Neural crest cell (in vitro differentiated cells): Measurements from ENCODE around the gene CPVL. TPM values are rescaled to one million over a fixed set of nuclear protein-coding genes. Genes with fewer than 3 reads are reported as not detected.
A peak's percentile ranks its signal among the peaks of the same experiment; 100 is the strongest.

ENCODE experiments used
- DNase-seq: peaks from one replicate; pipeline ENCODE4 v3.0.0; 2021; ENCODE audit warnings: low read depth, mixed read lengths, low spot score
- H3K27ac Mint-ChIP-seq: one replicate; pipeline ENCODE4 v1.8.0; 2021; ENCODE audit warnings: mild to moderate bottlenecking, mixed read lengths; ENCODE audit not compliant: unreplicated experiment
- H3K27me3 Mint-ChIP-seq: 2 replicates; pipeline ENCODE4 v1.8.0; 2021; ENCODE audit warnings: low read depth, mild to moderate bottlenecking, mixed read lengths
- H3K36me3 Mint-ChIP-seq: 2 replicates; pipeline ENCODE4 v1.8.0; 2021; ENCODE audit warnings: low read depth, mild to moderate bottlenecking, mixed read lengths
- H3K4me1 Mint-ChIP-seq: 2 replicates; pipeline ENCODE4 v1.8.0; 2021; ENCODE audit warnings: mixed read lengths
- H3K4me3 Mint-ChIP-seq: one replicate; pipeline ENCODE4 v1.8.0; 2021; ENCODE audit warnings: mild to moderate bottlenecking, mixed read lengths
- H3K9me3 Mint-ChIP-seq: 2 replicates; pipeline ENCODE4 v1.8.0; 2021; ENCODE audit warnings: mixed read lengths
- total RNA-seq: library from RNA; stranded (reverse); gene quantifications from 2 replicates; pipeline ENCODE4 v1.2.1, GENCODE V29; 2021
- TF ChIP-seq, protein P1 (sequence below): fragments of 200-600 bp; sonication (generic); conservative IDR thresholded peaks from 2 replicates; pipeline ENCODE4 v1.5.0; 2021; ENCODE audit warnings: antibody characterized with exemption, mild to moderate bottlenecking

CPVL gene
- total RNA-seq, 1 donor from 2014 or later, result 31.3 TPM

DNA sequence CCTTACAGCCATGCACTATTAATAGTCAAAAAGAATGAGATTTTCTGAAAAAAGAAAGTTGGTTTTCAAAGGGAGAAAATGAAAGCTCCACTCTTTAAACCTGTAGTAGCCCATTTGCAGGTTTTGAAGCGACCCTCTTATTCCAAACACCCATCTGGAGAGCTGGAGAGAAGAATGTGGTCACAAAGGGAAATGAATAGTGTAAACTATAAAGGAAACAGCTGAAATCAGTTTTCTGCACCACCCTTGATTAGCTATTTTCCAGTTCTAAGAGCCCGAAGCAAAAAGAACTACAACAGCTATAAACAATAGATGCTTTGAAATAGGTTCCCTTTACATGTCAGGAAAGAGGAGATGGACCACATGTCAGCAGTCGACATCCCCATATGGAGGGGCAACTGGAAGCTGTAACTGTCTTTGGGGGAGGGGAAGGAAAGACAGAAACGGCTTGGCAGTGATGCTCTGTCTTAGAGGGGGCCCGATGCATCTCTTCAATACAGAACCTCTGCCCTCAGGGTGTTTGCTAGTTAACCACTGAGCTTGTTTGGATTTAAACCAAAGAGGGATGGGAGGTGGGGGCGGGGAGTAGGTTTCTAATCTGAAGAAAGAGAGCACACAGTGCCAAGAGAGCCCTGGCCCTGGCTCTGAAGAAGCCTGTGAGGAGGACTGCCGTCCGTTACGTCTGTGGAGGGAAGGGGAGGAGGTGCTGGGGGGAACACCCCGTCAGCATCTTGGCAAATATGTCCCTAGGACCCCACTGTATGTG, 55.3 kb downstream of the CPVL start:
- no peaks in the 10 kb centered on the region for H3K9me3 Mint-ChIP-seq
- no peaks in the 10 kb centered on the region for H3K27me3 Mint-ChIP-seq
- peaks cover 2% of the 10 kb centered on the region for H3K36me3 Mint-ChIP-seq
- H3K4me1 Mint-ChIP-seq, result peaks cover 58% of the 10 kb centered on the region
- TF ChIP-seq, protein P1, sequence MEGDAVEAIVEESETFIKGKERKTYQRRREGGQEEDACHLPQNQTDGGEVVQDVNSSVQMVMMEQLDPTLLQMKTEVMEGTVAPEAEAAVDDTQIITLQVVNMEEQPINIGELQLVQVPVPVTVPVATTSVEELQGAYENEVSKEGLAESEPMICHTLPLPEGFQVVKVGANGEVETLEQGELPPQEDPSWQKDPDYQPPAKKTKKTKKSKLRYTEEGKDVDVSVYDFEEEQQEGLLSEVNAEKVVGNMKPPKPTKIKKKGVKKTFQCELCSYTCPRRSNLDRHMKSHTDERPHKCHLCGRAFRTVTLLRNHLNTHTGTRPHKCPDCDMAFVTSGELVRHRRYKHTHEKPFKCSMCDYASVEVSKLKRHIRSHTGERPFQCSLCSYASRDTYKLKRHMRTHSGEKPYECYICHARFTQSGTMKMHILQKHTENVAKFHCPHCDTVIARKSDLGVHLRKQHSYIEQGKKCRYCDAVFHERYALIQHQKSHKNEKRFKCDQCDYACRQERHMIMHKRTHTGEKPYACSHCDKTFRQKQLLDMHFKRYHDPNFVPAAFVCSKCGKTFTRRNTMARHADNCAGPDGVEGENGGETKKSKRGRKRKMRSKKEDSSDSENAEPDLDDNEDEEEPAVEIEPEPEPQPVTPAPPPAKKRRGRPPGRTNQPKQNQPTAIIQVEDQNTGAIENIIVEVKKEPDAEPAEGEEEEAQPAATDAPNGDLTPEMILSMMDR, result no peak
- peak; percentile 35 for DNase-seq
- peak overlapping the region; percentile 99 for H3K27ac Mint-ChIP-seq
- peak overlapping the region; percentile 81 for H3K4me3 Mint-ChIP-seq

DNA sequence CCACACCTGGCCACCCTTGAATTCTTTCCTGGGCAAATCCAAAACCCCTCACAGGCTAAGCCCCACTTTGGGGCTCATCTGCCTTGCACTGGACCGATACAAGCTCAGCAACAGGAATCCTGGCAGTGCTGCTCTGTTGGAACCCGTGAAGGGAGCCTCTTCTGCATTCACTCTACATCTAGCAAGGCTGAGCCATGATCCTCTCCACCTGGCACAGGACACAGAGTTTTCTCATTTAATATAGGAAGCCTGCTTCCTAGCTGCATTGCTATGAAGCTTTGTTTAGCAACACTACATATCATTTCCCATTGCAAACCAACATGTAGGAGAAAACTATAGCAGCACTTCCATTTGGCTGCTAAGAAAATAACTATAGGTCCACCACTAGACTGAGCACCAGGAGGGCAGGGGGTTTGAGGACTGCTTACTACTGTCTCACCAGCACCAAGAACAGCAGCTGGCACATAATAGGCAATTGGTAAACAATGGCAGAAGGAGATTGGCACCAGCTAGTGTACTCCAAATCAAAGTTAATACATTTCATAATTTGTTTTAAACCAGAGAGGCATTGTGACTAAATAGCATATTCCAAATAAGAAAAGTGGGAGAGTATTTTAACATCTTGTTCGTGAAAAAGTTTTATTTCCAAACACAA, 56.1 kb downstream of the CPVL start:
- DNase-seq, result no peak
- Mint-ChIP-seq H3K27me3 (no peaks in the 10 kb centered on the region), H3K4me3 (peak overlapping the region; percentile 81), H3K36me3 (peaks cover 2% of the 10 kb centered on the region), H3K9me3 (no peaks in the 10 kb centered on the region), H3K27ac (peak overlapping the region; percentile 25), H3K4me1 (peaks cover 51% of the 10 kb centered on the region)
- TF ChIP-seq, protein P1, result no peak

DNA sequence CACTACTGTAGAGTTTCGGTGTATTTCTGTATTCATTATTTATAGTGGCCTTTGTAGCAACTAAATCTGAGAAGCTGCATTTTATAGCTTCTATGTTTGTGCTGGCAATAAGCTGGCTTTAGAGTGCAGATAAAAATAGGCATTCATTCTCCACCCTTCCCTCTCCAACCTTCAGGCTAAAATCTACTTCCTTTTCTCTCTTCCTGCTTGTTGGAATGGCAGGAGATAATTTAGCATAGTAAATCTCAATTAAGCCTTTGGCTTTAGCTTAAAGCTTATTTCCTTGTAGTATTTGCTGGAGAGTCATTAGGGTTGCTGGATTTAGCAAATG, 58.5 kb downstream of the CPVL start:
- Mint-ChIP-seq H3K27me3 (no peaks in the 10 kb centered on the region), H3K36me3 (peaks cover 2% of the 10 kb centered on the region), H3K4me1 (peaks cover 47% of the 10 kb centered on the region), H3K27ac (no peak overlapping the region), H3K9me3 (no peaks in the 10 kb centered on the region), H3K4me3 (no peak overlapping the region)
- DNase-seq, result no peak
- TF ChIP-seq, protein P1, result no peak

DNA sequence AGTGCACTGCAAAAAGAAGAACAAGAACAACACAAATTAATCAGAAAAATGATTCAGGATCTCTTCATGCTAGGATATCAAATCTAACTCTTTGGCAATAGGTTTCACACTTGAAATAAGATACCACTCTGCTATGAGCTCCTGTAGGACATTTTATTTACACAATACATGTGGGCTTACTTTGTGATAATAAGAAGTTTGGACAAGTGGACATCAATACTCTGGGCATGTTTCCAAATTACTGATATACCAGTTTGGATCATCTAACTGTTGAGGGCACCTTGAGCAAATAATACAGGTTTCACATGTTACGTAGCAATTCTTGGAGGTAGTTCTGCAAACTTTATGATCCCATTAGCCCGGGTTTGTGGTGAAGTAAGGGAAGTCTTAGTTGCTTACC, 59.8 kb downstream of the CPVL start:
- H3K27ac Mint-ChIP-seq, result no peak overlapping the region
- H3K36me3 Mint-ChIP-seq, result peaks cover 2% of the 10 kb centered on the region
- no peaks in the 10 kb centered on the region for H3K9me3 Mint-ChIP-seq
- H3K4me1 Mint-ChIP-seq, result peaks cover 35% of the 10 kb centered on the region
- no peak for DNase-seq
- TF ChIP-seq, protein P1, result no peak
- no peaks in the 10 kb centered on the region for H3K27me3 Mint-ChIP-seq
- no peak overlapping the region for H3K4me3 Mint-ChIP-seq

DNA sequence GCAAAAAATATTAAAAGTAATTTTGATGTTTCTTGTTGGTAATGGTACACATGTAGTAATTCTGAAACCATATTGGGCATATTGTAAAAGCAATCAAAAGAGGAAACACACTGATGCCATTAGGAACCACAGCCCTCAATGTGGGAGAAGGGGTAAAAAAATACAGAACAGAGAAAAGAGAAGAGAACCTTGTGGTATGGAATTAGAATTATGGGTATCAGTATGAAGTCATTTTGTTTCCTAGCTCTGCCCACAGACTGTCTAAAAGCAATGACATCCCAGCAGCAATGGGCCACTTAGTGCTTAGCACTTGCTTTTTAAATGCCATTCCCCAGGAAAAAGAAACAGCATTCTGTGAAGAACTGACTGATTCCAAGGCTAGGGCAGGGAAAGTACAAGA, 61.5 kb downstream of the CPVL start:
- TF ChIP-seq, protein P1, result no peak
- Mint-ChIP-seq H3K27me3 (no peaks in the 10 kb centered on the region), H3K4me3 (no peak overlapping the region), H3K4me1 (peaks cover 24% of the 10 kb centered on the region), H3K27ac (no peak overlapping the region), H3K36me3 (peaks cover 2% of the 10 kb centered on the region), H3K9me3 (no peaks in the 10 kb centered on the region)
- no peak for DNase-seq
